Measurements from ENCODE around the gene HCST.
"Not testable (repeated sequence)": the region's sequence is repeated elsewhere in the genome, so short reads cannot be mapped to it uniquely, and the experiment has no call there.

HCST gene

DNA sequence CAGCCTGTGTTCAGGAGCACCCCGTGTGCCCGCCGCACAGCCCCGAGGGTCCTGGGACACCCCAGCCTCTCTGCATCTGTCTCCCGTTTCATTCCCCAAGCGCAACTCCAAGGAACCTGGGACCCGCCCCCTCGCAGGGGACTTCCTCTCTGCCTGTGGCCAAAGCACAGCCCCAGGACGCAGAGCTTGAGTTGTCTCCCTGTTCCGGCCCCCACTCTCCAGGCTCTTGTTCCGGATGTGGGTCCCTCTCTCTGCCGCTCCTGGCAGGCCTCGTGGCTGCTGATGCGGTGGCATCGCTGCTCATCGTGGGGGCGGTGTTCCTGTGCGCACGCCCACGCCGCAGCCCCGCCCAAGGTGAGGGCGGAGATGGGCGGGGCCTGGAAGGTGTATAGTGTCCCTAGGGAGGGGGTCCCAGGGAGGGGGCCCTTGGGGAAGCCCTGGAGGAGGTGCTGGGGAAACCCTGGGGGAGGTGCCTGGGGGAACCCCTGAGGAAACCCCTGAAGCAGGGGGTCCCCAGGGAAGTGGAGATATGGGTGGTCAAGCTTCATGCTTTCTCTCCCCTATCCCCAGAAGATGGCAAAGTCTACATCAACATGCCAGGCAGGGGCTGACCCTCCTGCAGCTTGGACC is 1.3 kb downstream of the HCST start:
- peak; percentile 78 to 92 for DNase-seq (ENCODE audit: extremely low read depth in 1 of 2, low read depth in 1 of 2)

DNA sequence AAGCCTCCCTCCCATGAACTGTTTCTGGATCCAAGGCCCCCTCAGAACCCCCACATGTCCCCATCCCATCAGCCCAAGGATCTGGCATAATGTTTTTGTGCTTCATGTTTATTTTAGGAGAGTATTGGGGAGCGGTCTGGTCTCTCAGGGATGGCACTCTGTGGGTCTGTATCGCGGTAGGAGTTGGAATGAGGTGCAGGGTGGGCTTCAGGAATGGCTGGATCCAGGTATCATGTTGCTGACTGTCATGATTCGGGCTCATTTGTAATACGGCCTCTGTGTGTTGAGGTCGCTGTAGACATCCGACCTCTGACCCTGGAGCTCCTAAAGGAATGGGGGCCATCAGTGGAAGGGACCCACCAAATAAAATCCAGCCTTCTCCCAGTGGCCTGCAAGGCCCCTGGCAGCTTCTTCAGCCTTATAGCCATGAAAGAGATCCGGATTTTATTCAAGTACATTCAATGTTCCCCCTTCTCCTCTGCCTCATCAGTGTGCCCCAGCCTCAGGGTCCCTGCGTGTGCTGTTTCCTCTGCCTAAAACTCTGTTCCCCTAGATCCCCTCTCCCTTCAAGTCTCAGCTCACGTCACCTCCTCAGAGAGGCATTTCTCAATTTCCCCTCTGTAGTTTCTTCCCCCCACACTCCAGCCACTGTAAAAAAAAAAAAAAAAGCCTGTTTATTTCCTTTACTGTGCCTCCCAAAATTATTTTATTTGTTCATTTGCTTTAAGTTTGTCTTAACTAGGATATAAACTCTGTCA is 2.2 kb downstream of the HCST start:
- no peak for DNase-seq (ENCODE audit: extremely low read depth in 1 of 2, low read depth in 1 of 2)

DNA sequence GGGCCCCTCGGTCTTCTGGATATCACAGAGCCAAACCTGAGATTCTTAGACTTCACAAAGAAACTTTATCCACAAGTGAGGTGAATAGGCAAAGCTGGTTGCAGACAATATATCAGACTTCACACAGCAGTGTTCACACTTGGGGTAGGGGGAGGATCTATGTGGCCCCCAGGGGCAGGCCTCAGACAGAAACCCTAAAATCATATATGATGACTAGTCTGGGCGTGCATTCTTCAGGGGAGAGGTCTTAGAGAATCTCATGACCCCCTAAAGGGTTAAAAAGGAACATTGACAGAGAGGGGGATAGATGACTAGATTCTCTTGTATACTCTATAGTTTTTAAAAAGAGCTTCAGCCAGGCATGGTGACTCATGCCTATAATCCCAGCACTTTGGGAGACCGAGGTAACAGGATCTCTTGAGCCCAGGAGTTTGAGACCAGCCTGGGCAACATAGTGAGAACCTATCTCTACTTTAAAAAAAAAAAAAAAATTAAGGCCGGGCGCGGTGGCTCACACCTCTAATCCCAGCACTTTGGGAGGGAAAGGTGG is 2.9 kb downstream of the HCST start:
- no peak for DNase-seq (ENCODE audit: extremely low read depth in 1 of 2, low read depth in 1 of 2)

DNA sequence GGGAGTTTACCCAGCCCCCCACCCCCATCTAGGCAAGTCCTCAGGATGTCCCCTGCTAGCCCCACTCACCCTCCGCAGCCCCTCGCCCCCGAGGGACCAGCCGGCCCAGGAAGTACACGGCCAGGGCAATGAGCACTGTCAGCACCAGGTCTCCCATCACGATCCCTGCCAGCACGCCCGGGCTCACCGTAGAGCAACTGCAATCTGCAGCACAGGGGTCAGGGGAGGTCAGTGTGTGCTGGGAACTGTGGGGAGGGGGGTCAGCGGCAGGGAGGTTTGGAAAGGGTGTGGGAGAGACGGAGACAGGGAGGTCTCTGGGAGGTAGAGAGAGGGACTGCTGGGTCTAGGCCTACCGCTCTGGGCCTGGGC is 5.0 kb downstream of the HCST start:
- DNase-seq (ENCODE audit: extremely low read depth in 1 of 2, low read depth in 1 of 2) = no peak

DNA sequence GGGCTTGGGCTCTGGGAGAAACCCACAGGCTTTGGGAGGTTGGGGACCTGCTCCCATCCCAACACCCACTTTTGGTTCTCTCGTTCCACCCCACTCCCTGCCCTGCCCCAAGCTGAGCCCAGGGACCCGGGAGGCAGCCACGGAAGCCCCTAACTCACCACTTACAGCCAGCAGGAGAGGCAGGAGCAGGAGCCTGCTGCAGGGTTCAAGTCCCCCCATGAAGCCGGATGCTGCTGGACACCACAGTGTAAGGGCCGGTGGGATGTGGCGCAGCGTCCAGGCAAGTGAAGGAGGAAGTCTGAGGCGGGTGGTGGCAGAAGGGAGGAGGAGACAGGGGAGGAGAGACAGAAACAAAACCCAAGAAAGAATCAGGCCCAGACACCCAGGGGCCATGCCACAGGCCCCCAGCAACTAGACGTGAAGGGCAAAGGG is 5.7 kb downstream of the HCST start, which contains the start of gene TYROBP:
TSS of gene TYROBP (minus strand) at position 286 of the 432 bp plus-strand sequence. CDS start at position 219, 67 bp downstream.
- no peak for DNase-seq (ENCODE audit: extremely low read depth in 1 of 2, low read depth in 1 of 2)

DNA sequence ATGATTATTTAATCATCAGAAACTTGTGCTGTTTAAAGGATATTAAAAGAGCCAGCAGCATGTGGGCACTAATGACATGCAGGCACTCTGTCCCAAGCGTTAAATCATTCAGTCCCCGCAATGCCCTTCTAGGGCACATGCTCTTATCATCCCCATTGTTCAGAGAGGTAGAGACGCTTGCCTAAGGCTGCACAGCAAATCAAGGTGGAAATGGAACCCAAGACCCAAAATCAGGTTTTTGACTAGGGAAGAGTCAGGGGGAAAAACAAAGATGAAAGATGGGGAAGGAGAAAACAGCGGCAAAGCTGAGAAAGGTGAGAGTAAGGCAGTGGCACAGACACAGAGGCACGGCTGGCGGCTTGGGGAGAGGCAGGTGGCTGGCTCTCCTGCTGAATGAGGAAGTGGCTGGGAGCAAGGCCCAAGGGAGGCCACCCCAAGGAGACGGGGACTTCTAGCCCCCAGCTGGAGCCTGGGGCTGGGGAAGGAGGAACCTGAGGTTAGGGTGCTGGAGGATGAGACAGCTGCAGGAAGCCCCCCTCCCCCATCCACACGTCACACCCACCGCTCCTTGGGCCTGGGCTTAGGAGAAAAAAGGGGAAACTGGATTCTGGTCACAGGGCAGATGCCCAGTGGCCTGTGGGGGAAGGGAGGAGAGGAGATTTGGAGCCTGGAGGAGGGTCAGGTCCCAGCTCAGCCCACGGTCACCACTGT is 6.8 kb downstream of the HCST start:
- no peak for DNase-seq (ENCODE audit: extremely low read depth in 1 of 2, low read depth in 1 of 2)

DNA sequence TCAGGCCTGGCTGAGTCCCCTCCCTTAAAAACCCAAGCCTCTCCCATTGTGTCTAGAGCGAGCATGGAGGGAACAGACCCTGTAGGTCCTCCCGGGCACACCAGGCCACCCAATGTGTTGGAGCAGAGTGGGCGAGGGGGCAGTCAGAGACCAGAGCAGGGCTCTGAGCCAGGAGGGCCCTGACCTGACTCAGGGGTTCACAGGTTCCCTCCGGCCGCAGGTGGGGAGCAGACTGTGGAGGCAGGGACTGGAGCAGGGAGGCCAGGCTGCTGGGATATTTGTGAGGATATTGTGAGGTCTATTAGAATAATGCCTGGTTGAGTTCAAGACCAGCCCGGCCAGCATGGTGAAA is 7.3 kb downstream of the HCST start:
- no peak for DNase-seq (ENCODE audit: extremely low read depth in 1 of 2, low read depth in 1 of 2)

DNA sequence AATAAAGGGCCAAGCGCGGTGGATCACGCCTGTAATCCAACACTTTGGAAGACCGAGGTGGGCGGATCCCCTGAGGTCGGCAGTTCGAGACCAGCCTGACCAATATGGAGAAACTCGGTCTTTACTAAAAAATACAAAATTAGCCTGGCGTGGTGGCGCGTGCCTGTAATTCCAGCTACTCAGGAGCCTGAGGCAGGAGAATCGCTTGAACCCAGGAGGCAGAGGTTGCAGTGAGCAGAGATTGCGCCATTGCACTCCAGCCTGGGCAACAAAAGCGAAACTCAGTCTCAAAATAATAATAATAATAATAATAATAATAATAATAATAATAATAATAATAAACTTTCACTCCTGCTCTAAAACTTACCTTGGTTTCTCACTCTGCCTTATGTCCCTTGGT is 8.0 kb downstream of the HCST start:
- not testable (repeated sequence) for DNase-seq (ENCODE audit: extremely low read depth in 1 of 2, low read depth in 1 of 2)

DNA sequence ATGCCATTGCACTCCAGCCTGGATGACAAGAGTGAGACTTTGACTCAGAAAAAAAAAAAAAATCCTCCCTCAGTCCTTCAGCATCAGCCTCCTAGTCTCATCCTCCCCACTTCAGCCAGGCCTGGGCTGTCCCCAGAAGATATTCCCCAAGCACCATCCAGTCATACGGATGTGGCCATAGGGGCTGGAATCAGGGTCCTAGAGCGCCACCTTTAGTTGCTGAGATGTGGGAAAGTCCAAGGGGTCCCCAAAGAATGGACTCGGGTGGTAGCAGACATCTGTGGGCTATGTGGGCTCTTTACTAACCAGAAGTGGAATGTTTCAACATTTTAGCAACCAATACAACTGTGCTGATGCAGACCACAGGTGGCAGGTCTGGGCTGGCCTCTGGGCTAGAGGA is 8.8 kb downstream of the HCST start:
- DNase-seq (ENCODE audit: extremely low read depth in 1 of 2, low read depth in 1 of 2) = no peak

DNA sequence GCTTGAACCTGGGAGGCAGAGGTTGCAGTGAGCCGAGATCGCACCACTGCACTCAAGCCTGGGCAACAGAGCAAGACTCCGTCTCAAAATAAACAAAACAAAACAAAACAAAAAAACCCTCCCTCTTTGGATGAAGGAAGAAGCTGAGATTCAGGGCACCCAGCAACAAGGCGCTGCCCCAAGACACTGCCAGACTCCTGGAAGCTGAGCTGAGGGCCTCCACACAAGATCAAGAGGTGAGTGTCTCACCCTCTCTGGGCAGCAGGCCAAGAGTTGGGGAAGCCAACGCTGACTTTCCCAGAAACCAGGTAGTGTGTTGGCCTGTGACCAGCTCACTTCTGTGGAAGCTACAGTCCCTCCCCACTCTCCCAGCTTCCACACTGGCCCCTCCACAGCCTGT is 9.5 kb downstream of the HCST start:
- peak in 1 of 2 donors; percentile 15 for DNase-seq (ENCODE audit: extremely low read depth in 1 of 2, low read depth in 1 of 2)

DNA sequence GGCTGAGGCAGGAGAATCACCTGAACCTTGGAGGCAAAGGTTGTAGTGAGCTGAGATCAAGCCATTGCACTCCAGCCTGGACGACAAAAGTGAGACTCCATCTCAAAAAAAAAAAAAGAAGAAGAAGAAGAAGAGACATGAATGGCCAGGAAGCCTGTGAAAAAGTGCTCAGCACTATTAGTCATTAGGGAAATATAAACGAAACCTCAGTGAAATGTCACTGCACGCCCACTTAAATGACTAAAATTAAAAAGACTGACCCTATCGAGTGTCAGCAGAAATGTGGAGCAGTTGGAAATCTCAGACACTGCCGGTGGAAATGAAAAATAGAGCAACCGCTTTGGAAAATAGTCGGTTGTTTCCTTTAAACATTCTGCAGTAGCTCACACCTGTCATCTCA is 11.3 kb downstream of the HCST start:
- DNase-seq (ENCODE audit: extremely low read depth in 1 of 2, low read depth in 1 of 2) = no peak

DNA sequence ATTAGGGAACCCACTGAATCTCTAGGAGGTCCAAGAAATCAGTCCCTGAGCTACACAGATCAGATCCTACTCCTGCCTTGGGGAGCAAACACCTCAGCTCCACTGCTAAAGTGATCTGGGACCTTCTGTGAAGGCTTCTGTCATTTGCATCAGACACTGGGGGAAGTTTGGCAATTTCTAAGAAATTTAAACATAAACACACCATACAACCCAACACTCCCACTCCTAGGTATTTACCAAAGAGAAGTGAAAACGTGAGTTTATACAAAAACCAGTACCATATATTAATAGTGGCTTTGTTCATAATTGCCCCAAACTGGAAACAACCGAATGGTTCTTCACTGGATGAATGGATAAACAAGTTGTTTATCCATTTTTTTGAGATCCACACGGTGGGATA is 13.1 kb downstream of the HCST start:
- DNase-seq (ENCODE audit: extremely low read depth in 1 of 2, low read depth in 1 of 2) = no peak

DNA sequence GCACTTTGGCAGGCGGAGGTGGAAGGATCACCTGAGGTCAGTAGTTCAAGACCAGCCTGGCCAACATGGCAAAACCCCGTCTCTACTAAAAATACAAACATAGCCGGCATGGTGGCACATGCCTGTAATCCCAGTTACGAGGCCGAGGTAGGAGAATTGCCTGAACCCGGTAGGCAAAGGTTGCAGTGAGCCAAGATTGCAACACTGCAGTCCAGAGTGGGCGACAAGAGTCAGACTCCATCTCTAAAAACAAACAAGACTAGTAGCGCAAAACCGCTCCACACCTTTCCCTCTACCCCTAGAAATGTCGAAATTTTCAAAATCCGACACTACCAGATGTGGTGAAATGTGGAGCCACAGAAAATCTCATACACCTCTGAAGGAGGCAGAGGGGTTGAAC is 17.0 kb downstream of the HCST start:
- DNase-seq (ENCODE audit: extremely low read depth in 1 of 2, low read depth in 1 of 2) = no peak

DNA sequence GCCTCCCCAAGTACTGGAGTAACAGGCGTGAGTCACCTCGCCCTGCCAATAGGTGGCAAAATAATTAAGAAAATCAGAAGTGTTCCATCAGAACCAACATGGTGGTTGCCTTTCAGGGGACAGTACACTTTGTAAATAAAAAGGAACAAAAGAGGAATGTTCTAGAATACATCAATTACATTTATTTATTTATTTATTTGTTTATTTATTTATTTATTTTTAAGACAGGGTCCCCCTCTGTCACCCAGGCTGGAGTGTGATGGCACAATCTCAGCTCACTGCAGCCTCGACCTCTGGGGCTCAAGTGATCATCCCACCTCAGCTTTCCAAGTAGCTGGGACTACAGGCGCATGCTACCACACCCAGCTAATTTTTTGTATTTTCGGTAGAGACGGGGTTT is 18.7 kb downstream of the HCST start:
- DNase-seq (ENCODE audit: extremely low read depth in 1 of 2, low read depth in 1 of 2) = no peak

DNA sequence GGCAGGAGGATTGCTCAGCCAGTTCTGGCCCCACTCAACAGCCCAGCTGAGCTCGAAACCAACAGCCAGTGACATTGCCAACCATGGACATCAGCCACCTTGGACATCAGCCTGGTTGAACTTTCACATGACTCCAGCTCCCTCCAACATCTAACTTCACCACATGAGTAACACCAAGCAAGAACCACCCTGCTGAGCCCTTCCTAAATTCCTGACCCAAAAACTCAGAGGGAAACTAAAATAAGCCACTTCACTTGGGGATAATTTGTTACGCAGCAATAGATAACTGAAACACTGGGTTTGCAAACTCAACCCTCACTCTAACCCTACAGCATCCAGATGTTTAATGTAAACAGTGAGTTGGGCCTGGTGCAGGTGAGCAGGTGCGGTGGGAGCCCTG is 23.2 kb downstream of the HCST start:
- no peak for DNase-seq (ENCODE audit: extremely low read depth in 1 of 2, low read depth in 1 of 2)

DNA sequence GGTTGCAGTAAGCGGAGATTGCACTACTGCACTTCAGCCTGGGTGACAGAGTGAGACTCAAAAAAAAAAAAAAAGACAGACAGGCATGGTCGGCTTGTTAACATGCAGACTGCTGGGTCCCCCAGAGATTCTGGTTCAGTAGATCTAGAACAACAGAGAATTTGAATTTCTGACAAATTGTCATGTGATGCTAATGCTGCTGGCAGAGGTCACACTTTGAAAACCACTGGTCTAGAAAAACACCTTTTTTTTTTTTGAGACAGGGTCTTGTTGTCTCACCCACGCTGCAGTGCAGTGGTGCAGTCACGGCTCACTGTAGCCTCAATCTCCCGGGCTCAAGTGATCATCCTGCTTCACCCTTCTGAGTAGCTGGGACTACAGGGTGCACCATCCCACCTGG is 26.2 kb downstream of the HCST start:
- DNase-seq (ENCODE audit: extremely low read depth in 1 of 2, low read depth in 1 of 2) = no peak

DNA sequence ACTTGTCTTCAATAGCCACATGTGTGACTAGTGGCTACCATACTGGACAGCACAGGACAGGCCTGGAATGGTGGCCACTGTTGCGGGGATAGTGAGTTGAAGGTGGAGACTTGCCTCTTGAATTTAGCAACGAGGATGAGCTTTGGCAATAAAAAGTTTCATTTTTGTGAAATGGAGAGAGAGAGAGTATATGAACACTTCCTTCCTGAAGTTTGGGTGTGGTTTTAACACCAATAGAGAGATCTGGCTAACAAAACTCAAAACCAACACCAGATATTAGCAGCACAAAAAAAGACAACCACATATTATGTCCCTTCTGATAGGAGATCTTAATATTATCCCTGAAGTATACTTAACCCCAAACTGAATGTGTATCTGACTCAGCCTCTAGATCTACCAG is 27.5 kb downstream of the HCST start:
- DNase-seq (ENCODE audit: extremely low read depth in 1 of 2, low read depth in 1 of 2) = no peak

DNA sequence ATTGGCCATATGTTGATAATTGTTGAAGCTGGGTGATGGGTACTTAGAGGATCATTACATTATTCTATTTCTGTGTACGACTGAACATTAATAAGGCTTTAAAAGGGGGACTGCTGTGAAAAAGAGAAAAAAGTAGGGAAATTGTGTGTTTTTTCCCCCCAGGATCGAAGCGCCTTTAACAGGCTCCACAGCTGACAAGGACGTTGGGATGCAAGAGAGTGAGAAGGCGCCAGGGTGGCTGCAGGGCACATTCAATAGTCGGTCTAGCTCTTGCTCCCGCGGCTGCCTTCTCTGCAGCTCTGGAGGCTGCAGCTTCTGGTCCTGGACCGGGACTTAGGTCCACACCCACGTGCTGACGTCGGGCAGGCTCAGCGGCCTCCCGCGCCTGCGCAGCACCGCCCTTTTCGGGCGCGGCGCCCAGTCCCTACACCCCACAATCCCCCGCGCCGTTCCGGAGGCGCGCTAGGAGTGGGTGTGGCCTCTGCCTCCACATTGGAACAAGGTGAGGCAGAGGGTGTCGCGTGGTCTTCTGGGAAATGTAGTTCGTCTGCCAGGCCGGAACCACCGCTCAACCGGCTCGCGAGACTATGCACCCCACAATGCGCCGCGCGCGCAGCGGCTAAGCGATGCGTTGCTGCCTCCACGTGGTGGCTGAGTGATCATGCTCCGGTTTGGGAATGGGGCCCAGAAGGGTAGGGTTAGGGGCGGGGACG is 29.0 kb downstream of the HCST start:
- peak; percentile 98 to 99 for DNase-seq (ENCODE audit: extremely low read depth in 1 of 2, low read depth in 1 of 2)

DNA sequence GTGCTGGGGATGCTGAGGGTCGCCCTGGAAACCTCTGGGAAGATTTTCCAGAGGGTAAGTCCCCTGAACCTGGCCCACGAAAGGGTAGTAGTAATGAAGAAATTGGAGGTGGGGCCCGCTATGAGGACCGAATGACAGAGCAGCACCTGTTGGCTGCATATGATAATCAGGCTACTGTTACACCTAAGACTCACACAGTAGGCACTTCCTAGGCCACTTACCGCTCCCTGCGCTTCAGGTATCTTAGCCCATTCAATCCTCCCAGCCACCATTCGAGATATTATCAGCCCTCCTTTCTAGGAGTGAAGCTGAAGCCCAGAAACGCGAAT is 29.5 kb downstream of the HCST start:
- DNase-seq (ENCODE audit: extremely low read depth in 1 of 2, low read depth in 1 of 2) = no peak

DNA sequence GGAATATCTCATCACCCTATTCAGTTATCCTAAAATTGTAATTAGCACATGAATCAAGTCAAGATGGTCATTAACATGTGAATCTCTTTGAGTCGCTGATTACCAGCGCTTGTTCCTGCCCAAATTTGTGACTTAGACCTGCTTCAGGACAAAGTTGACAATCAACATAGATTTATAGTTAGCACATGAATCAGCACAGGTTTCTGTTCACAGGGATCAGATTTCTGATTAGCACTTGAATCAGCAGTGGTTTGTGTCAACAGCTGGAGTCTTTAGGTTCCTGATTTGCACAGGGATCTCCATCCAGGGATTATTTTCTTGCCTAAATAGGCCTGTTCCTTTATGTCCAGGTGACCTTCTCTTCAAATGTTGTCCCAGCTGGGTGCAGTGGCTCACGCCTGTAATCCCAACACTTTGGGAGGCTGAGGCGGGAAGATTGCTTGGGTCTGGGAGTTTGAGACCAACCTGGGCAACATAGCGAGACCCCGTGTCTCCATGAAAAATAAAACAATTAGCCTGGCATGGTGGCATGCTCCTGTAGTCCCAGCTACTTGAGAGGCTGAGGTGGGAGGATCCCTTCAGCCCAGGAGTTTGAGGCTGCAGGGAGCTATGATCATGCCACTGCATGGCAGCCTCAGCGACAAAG is 30.1 kb downstream of the HCST start:
- no peak for DNase-seq (ENCODE audit: extremely low read depth in 1 of 2, low read depth in 1 of 2)
